ENCODE measurements around the gene IL1B. TPM values are rescaled to one million over a fixed set of nuclear protein-coding genes. Genes with fewer than 3 reads are reported as not detected.

Gene IL1B
- total and polyA plus RNA-seq, 2 of the 8 experiments (the other 6 are each of a cell fraction or from before 2014, with no cell fraction given): not detected

- POLR2A ChIA-PET (ENCODE audit: partially characterized antibody): no interaction called here
These were observed 43.1 kb downstream of the IL1B start for GRCh38 chr2:112793449-112793978.

More at GRCh38 chr2:112793449-112793978, 43.1 kb downstream of the IL1B start:
- no peak overlapping the region for H2BK120ac ChIP-seq (replicated peaks; ENCODE audit: low read depth, low read length)
- H3K79me1 ChIP-seq (ENCODE audit: low read depth, low read length): no peaks in the 10 kb centered on the region
- no peak overlapping the region for H3K4me2 ChIP-seq (ENCODE audit: insufficient read depth in 1 of 2, low read depth in 2 of 2, low read length in 2 of 2)
- FAIRE-seq: no peak
- H3K36me3 ChIP-seq (ENCODE audit: control insufficient read depth in 2 of 4, insufficient read depth in 4 of 4, low read length in 3 of 4): no peaks in the 10 kb centered on the region
- no peak overlapping the region for H2AFZ ChIP-seq (ENCODE audit: low read length)
- H2BK5ac ChIP-seq (ENCODE audit: low read depth, low read length): 0 out of 2 replicates have a peak overlapping the region, but pooled peaks have one; percentile 49
- no peak overlapping the region; the same call in 1 of the 2 replicates for H2BK12ac ChIP-seq (ENCODE audit: low read depth, low read length)
- 0 out of 2 replicates have a peak overlapping the region, but pooled peaks have one; percentile 85 for H2AK5ac ChIP-seq (ENCODE audit: low read depth, low read length)
- H3K56ac ChIP-seq (replicated peaks; ENCODE audit: insufficient read length, low read depth, low read length): no peak overlapping the region
- peaks cover 0 to 6% (median 2%) of the 10 kb centered on the region in 4 experiments; a peak in 5 of 7 replicates for H3K4me1 ChIP-seq (replicated peaks in 1 of 4; ENCODE audit: control insufficient read depth in 3 of 4, insufficient read depth in 4 of 4, low read length in 3 of 4)
- H3K14ac ChIP-seq (ENCODE audit: insufficient read length): no peak overlapping the region
- no peak overlapping the region for H2BK15ac ChIP-seq (ENCODE audit: low read length)
- H3K27ac ChIP-seq (ENCODE audit: low read depth, low read length): no peak overlapping the region
- H3K4ac ChIP-seq (replicated peaks; ENCODE audit: insufficient read length, low read depth, low read length): no peak overlapping the region
- CTCF ChIA-PET (ENCODE audit: partially characterized antibody): interaction anchor here (0.7 to 3.2 kb wide), 2 partner anchors 8 to 92 kb away, joined by 3 to 10 read pairs; no protein-coding TSS in a partner anchor
- no peak for TF ChIP-seq RXRA (IDR thresholded peaks at IDR 0.05; ENCODE audit: insufficient read depth, low read depth, low read length)
- H3K27me3 ChIP-seq (replicated peaks in 1 of 4; ENCODE audit: control insufficient read depth in 3 of 4, extremely low read depth in 1 of 4, insufficient read depth in 3 of 4, low read length in 3 of 4): no peaks in the 10 kb centered on the region
- H2BK20ac ChIP-seq (ENCODE audit: low read length): peak overlapping the region; percentile 76; the same call in 1 of the 2 replicates
- no peaks in the 10 kb centered on the region for H3K79me2 ChIP-seq (ENCODE audit: control insufficient read depth in 1 of 2, insufficient read depth in 2 of 2, low read length in 2 of 2)
- peak overlapping the region; percentile 51 for H4K91ac ChIP-seq (replicated peaks; ENCODE audit: insufficient read length, low read length)
- no peak overlapping the region for H4K5ac ChIP-seq (ENCODE audit: insufficient read length, low read depth, low read length)
- H4K8ac ChIP-seq (ENCODE audit: extremely low read depth, insufficient read depth, low read length): no peak overlapping the region
- WGBS, 2 experiments (ENCODE audit: extremely low coverage in 1 of 2, insufficient coverage in 1 of 2, insufficient read length in 1 of 2, insufficient replicate concordance in 2 of 2, low coverage in 1 of 2, low lambda C conversion rate in 2 of 2, missing lambda C conversion rate in 1 of 2): 87% methylated on average over 3 of the region's 3 CpGs; no CpG with 5 or more reads in 1 of the 2 experiments
- H3K18ac ChIP-seq (ENCODE audit: extremely low read depth, low read length): no peak overlapping the region
- no peak overlapping the region for H3K23ac ChIP-seq (ENCODE audit: insufficient read length)
- H4K20me1 ChIP-seq (replicated peaks in 1 of 2; ENCODE audit: control insufficient read depth in 1 of 2, insufficient read depth in 2 of 2, low read length in 2 of 2): no peaks in the 10 kb centered on the region
- no peak overlapping the region for H3K9ac ChIP-seq (replicated peaks in 1 of 4; ENCODE audit: extremely low read depth in 1 of 4, low read depth in 3 of 4, low read length in 3 of 4)
- H3K4me3 ChIP-seq (ENCODE audit: extremely low read depth in 1 of 4, insufficient read depth in 2 of 4, low read depth in 3 of 4, low read length in 4 of 4): no peak overlapping the region
- peaks cover 0 to 3% of the 10 kb centered on the region in 2 experiments; a peak in 2 of 4 replicates for H3K9me3 ChIP-seq (ENCODE audit: insufficient read depth in 2 of 2, low read depth in 1 of 2, low read length in 1 of 2)
- no peaks in the 10 kb centered on the region for H3K23me2 ChIP-seq (ENCODE audit: low read depth, low read length)
- no peak for DNase-seq (ENCODE audit: low read depth in 1 of 2, low spot score in 2 of 2)

All from H1 (cell line).